ENCODE measurements around the gene SPEF1. TPM values are rescaled to one million over a fixed set of nuclear protein-coding genes. Genes with fewer than 3 reads are reported as not detected.
"Not testable (repeated sequence)": the region's sequence is repeated elsewhere in the genome, so short reads cannot be mapped to it uniquely, and the experiment has no call there.

The SPEF1 gene
- total RNA-seq, 1 donor from 2014 or later = not detected

DNA sequence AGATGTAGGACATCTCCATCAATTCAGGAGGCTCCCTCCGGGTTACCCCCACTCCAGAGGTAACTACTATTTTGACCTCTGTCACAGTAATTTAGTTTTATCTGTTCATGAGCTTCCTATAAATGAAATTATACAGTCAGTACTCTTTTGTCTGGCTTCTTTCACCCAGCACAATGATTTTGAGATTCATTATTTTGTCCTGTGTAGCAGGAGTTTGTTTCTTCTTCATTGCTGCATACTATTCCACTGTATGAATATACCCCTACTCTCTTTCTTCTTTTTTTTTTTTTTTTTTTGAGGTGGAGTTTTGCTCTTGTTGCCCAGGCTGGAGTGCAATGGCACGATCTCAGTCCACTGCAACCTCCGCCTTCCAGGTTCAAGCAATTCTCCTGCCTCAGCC is 27.3 kb upstream of the SPEF1 start:
- no peak for DNase-seq

DNA sequence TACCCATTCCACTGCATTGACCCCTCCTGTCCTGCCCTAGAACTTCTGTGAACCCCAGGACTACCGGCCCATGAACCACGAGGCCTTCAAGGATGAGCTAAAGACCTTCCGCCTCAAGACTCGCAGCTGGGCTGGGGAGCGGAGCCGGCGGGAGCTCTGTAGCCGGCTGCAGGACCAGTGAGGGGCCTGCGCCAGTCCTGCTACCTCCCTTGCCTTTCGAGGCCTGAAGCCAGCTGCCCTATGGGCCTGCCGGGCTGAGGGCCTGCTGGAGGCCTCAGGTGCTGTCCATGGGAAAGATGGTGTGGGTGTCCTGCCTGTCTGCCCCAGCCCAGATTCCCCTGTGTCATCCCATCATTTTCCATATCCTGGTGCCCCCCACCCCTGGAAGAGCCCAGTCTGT is 23.5 kb upstream of the SPEF1 start:
- no peak for DNase-seq

DNA sequence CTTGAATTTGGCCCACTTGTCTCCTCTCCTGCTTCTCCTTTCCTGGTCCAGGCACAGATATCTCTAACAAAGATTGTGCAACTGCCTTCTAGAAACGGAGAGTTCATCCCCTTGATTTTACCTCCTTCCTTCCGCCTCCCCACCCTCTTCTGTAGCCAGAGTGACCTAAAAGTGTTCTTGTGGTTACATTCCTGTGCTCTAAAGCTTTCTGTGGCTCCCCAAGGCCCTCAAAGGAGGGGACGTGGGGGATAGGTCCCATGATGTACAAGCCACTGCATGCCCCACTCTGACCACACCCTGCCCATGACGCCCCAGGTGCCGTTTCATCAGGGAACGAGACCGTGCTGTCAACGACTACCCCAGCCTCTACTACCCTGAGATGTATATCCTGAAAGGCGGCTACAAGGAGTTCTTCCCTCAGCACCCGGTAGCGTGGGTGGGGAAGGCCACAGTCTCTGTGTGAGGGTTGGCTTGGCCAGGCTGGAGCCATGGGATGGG is 23.1 kb upstream of the SPEF1 start:
- no peak for DNase-seq

DNA sequence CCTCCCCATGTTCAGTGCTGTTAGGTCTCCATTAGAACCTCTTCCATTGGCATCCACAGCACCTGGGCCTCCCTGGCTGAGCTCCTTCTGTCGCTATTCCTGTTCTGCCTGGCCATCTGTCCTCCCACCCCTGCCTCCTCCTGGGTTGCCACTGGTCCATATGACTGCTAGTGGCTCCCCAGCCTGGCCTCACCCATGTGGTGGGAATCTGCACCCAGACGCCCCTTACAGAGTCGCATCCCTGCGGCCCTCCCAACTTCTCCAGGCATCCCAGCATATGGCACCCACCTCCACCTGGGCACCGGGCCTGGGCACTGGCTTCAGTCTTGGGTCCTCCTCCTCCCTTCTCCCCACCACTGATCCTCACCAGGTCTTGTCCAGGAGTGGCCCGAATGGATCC is 22.6 kb upstream of the SPEF1 start:
- no peak for DNase-seq

DNA sequence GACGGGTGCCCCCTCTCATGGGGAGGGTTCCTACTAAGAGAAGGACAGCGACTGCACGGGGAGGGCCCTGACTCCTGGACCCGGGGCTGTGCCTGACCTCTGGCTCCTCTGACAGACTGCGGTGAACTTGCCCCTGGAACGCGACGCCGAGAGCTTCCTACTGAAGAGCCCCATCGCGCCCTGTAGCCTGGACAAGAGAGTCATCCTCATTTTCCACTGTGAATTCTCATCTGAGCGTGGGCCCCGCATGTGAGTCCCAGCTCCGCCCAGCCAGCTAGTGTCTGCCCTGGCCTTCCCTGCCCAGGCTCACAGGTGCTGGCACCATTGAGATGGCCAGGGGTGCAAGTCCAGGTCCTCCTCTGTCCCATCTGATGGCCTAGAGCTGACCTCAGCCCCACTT is 22.0 kb upstream of the SPEF1 start:
- DNase-seq = no peak

DNA sequence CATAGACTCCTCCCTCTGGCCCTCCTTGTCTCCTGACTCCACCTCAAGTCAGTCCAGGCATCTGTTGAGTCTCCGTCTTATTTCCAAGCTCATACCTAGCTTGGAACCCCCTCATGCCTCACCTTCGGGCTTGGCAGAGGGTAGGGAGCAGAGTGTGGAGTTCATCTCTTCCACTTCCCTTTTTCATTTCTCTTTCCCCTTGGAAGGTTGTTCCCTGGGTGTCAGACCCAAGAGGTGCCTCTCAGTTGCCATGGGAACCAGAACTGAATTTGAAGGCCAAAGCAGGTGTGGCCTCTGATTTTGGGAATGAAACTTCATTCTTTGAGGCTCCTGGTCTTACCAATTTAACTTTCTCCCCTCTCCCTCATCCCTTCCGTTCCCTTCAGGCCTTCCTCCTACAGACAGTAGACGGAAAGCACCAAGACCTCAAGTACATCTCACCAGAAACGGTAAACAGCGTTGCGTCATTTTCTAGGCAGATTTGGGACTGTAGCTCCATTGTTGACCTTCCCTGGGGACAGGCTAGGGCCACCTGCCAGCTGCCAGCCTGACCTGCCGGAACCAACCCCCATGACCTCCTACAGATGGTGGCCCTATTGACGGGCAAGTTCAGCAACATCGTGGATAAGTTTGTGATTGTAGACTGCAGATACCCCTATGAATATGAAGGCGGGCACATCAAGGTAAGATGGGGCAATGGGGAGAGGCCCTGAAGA is 21.4 kb upstream of the SPEF1 start:
- no peak for DNase-seq

DNA sequence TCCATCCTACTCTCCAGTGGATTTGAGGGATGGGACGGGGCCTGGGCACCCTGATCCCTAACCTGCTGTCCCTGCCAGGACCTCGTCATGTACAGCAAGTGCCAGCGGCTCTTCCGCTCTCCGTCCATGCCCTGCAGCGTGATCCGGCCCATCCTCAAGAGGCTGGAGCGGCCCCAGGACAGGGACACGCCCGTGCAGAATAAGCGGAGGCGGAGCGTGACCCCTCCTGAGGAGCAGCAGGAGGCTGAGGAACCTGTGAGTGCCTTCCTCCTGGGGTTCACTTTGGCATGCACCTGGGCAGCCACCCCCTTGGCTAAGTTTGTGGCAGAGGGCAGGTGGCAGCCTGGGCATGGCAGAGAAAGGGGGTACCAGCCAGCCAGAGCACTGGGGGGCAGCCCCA is 20.6 kb upstream of the SPEF1 start:
- no peak for DNase-seq

DNA sequence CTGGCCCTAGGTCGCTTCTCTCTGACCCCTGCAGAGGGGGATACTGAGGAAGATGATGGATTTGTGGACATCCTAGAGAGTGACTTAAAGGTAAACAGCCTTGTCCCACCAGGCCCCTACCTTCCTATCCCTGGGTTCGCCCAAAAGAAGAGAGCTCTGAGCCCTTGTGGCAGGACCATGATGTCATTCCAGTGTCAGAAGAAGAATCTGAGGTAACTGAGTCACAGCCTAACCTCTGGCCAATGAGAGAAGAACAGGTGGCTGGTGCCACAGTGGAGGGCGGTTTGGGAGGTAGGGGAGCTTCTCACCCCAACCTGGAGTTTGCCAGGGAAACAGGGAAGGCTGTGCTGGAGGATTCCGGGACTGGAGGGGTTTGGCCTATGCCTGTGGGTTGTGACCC is 20.1 kb upstream of the SPEF1 start:
- DNase-seq = no peak

DNA sequence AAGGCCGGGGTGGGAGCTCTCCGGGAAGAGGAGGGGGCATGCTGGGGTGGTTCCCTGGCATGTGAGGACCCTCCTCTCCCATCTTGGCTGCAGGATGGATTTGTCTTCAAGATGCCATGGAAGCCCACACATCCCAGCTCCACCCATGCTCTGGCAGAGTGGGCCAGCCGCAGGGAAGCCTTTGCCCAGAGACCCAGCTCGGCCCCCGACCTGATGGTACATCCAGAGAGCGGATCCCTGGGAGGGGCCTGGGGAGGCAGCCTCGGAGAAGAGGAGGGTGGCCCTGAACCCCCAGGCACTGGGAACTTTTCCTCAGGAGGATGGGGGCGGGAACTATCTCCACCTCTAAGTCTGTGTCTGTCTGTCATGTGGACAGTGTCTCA is 19.6 kb upstream of the SPEF1 start:
- DNase-seq = no peak

DNA sequence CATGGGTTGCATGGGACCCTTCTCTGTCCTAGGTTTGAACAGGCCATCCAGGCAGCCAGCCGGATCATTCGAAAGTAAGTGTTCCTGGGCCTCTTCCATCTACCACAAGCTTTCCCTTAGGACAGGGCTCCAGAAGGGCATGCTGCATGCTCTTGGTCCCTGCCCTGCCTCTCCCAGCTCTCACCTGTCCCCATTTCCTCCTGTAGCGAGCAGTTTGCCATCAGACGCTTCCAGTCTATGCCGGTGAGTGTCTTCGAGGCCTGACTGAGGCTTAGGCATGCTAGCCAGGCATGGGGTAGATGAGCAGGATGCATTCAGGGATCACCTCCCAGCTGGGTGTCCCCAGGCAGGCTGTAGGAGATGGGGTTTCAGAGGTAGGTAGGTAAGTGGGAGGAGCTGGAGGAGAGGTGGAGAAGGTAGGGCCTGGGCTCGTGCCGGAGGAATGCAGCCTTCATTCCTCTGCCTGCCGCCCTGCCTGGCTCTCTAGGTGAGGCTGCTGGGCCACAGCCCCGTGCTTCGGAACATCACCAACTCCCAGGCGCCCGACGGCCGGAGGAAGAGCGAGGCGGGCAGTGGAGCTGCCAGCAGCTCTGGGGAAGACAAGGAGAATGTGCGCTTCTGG is 19.1 kb upstream of the SPEF1 start:
- DNase-seq = no peak

DNA sequence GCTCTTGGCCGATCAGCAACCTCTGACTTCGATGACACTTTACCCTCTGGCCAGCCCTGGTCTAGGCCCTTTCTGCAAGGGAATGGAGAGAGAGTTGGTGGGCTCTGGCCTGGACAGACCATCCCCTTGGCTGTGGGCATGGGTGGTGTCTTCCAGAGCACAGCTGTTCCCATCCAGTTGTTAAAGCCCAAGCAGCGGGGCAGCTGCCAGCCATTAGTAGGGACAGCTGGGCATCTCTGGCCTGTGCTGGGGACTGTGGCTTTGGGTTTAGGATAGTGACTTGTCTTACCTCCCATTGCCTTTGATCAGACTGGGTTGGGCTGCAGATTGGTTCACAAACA is 17.6 kb upstream of the SPEF1 start:
- DNase-seq = no peak

DNA sequence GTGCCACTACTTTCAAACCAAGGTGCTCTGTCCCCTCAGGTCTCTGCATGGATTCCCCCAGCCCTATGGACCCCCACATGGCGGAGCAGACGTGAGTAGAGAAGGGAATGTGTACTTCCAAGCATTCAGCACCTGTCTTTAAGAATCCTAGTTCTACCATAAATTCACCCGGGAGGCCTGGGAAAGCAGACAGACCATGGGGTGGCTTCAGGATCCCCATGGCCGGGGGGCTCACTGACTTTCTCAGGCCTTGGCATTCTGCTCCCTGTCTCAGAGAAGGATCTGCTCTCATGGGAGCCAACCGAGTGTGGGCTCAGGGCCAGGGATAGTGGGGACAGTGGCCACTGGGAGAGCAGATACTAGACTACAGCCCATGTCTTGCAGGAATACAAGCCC is 17.1 kb upstream of the SPEF1 start:
- no peak for DNase-seq

DNA sequence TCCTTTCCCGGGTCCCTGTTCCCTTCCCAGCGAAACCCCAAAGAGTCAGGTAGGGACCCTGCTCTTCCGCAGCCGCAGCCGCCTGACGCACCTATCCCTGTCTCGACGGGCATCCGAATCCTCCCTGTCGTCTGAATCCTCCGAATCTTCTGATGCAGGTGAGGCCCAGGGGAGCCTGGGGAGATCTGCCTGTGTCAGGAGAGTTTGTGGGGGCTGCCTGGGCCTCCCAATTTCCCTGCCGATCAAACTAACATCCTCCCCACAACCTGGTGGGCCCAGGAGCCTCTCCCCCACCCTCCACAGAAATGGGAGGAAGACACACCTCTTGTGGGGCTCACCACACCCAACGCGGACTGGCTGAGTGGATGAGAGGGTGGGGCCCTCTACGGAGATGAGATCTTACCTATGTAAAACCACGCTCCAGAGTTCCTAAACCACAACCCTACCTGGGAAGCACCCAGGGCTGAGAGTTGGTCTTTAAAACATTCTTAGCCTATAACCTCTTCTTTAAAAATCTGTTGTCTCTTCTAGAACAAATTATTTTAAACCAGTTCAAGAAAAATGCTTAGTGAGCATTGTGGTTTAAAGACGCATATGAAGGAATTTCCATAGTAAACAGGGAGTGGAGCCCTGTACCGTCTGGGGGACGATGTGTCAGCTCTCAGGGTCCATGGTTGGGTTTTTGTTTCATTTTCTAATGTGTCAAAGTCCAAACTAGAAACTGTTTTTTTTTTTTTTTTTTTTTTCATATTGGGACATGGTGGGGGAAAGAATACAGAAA is 16.5 kb upstream of the SPEF1 start:
- no peak for DNase-seq

DNA sequence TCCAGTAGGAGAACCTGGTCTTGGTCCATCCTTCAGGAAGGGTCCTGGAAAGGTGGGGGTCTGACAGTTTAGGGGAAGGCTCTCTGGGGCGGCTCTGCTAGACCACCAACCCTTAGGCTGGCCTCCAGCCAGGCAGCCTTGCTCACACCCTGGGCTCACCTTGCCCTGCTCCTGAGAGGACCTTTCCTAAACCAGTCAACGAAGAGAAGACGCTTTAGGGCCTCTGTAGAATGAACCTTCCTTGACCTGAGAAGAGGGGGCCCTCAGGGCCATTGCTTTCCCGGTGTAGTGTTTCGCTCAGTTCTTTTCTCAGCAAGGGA is 15.9 kb upstream of the SPEF1 start:
- DNase-seq = no peak

DNA sequence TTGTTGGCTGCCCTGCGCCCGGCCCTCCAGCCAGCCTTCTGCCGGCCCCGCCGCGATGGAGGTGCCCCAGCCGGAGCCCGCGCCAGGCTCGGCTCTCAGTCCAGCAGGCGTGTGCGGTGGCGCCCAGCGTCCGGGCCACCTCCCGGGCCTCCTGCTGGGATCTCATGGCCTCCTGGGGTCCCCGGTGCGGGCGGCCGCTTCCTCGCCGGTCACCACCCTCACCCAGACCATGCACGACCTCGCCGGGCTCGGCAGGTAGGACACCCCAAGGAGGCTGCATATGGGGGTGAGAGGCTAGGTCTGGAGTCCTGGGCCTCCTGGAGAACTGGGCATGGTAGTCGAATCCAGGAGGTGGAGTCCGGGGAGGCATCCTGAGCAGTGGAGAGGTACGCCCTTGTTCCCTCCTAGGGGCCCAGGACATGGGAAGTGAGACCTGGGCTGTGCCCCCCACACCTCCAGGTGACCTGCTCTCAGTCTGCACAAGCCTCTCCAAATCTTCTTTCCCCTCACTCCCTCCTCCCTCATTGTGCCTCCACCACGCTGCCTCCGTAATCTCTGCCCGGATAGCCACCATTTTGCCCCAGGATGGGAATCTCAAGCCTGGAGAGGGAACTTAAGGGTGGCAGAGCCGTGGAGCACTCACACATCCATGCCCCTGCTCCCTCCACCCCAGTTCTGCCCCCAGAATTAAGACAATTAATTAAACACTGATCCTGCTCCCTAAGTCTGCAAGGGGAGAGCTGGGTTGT is 15.4 kb upstream of the SPEF1 start:
- DNase-seq = no peak

DNA sequence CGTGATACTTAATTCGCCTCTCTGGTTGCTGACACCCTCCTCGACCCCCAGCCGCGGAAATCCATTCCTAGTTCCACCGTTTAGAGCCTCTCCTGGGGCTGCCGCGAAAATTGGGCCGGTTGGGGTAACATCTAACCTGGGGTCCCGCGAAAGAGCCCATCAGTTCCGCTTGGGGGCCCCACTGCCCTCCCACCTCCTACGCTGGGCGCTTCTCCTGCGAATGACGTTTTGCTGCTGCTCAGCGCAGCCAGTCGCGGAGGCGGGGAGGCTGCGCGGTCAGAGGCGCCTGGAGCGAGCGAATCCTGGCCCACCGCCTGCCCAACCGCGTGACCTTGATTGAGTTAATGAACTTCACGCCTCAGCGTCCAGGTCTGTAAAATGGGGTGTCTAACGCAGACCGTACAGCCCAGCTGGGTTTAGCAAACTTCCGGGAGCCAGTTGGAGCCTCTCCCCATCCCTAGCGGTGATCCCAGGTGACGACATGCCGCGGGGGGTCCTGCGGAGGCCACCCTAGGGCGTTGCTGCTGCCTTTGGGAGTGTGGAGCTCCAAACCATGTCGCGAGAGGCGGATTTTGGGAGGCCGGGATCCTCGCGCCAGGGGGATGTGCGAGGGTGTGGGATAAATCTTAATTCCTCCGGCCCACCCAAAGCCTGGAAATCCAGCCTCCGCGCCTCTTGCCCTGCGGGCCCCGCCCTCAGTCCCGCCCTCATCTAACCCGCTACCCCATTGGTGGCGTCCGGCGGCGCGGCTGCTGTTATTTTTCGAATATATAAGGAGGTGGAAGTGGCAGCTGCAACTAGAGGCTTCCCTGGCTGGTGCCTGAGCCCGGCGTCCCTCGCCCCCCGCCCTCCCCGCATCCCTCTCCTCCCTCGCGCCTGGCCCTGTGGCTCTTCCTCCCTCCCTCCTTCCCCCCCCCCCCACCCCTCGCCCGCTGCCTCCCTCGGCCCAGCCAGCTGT is 14.5 kb upstream of the SPEF1 start, which contains the start of gene CDC25B:
Gene CDC25B (plus strand): TSS at position 800 of the 958 bp plus-strand sequence. CDS start 222 bp downstream, outside the sequence.
- peak; percentile 88 for DNase-seq

DNA sequence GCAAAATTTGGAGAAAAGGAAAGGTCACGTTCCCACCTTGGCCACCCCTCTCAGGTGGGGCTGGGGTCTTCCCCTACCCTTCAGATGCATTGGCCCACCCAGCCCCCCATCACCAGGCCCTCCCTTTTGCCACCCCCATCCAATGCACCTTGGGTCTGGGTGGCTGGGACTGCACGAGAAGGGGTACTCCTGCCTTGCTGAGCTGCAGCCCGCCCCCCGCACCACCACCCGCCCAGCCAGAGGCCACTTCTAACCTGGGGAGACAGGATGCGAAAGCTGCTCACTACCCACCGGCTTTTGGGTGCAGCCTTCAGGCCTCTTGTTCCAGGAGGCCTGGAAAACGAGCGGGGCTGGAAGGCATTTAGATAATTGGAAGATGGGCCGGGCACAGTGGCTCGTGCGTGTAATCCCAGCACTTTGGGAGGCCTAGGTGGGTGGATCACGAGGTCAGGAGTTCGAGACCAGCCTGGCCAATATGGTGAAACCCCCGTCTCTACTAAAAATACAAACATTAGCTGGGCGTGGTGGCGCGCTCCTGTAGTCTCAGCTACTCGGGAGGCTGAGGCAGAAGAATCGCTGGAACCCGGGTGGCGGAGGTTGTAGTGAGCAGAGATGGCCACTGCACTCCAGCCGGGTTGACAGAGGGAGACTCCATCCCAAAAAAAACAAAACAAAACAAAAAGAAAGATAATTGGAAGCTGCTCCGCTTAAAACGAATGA is 13.6 kb upstream of the SPEF1 start:
- no peak for DNase-seq

DNA sequence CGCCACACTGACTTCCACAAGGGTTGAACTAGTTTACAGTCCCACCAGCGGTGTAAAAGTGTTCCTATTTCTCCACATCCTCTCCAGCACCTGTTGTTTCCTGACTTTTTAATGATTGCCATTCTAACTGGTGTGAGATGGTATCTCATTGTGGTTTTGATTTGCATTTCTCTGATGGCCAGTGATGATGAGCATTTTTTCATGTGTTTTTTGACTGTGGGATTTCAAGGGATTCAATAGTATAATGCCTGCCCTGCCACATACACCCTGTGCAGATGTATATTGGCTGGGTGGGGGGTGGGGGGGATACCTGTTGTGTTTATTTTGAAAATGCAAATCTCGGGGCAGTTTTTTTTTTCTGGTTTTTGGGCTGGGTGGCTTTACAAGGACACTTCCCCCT is 12.9 kb upstream of the SPEF1 start:
- DNase-seq = not testable (repeated sequence)

DNA sequence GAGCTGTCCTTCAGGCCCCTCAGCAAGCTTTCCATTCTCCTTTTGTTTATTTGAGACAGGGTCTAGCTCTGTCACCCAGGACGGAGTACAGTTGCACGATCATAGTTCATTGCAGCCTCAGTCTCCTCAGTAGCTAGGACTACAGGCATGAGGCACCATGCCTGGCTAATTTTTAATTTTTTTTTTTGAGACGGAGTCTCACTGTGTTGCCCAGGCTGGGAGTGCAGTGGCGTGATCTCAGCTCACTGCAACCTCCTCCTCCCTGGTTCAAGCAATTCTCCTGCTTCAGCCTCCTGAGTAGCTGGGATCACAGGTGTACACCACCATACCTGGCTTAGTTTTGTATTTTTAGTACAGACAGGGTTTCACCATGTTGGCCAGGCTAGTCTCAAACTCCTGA is 8.0 kb upstream of the SPEF1 start:
- DNase-seq = not testable (repeated sequence)

DNA sequence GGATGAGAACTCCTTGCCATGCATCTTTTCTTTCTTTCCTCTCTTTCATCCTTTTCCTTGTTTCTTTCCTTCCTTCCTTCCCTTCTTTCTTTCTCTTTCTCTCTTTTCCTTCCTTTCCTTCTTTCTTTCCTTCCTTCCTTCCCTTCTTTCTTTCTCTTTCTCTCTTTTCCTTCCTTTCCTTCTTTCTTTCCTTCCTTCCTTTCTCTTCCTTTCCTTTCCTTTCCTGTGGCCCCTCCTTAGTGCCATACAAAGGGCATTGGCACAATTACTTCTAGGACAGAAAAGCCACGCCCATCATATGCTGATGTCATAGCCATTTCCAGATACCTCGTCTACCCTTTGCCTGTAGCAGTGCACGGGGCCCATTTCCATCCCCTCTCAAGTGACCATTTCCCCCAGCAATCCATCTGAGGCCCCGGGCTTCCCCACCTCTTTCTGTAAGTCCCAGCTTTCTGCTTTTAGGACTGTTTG is 7.5 kb upstream of the SPEF1 start:
- DNase-seq = no peak
